A673 (cell line): ENCODE measurements around the gene TSC22D3.

ENCODE experiments used
- CTCF ChIP-seq: fragments of 300-800, 200-600 bp; sonication (generic); conservative IDR thresholded peaks from 2 replicates; pipeline ENCODE4 v1.5.1; 2017; ENCODE audit warnings: low read depth, mild to moderate bottlenecking, antibody characterized with exemption, low read length, moderate library complexity, mixed read lengths
- EZH2 ChIP-seq: fragments of 200-600 bp; sonication (generic); IDR thresholded peaks from 2 replicates; pipeline ENCODE4 v1.6.1; 2017; ENCODE audit warnings: borderline replicate concordance, low read depth, mild to moderate bottlenecking, mixed read lengths, antibody characterized with exemption, low read length; ENCODE audit not compliant: poor library complexity, severe bottlenecking

GRCh38 chrX:107734646-107735045 is 40.9 kb downstream of the TSC22D3 start:
- TF ChIP-seq CTCF: no peak
- no peak for TF ChIP-seq EZH2
